CD14-positive monocyte (primary cell): ENCODE results near the gene LEF1. TPM values are rescaled to one million over a fixed set of nuclear protein-coding genes. Genes with fewer than 3 reads are reported as not detected.

Source experiments
- DNase-seq, 3 donors: peaks; one replicate each; pipeline ENCODE4 v3.0.0-alpha.2; 2011 to 2022
- H2AFZ ChIP-seq: 2 replicates; pipeline ENCODE4 v1.6.0; 2012; ENCODE audit warnings: mild to moderate bottlenecking, low read depth, low read length, inconsistent platforms; ENCODE audit not compliant: insufficient read depth, poor library complexity, severe bottlenecking
- H3K27ac ChIP-seq, 2 donors: 1 replicate in 1 of 2; 2 replicates in 1 of 2; pipeline ENCODE4 v1.5.1; 2012 to 2013; ENCODE audit warnings: low read length in 2 of 2, control low read depth in 1 of 2, inconsistent platforms in 1 of 2, low read depth in 1 of 2, mild to moderate bottlenecking in 1 of 2
- H3K27me3 ChIP-seq, 2 donors: one replicate each; pipeline versions ENCODE4 v1.6.0 to v1.6.1; 2011 to 2013; ENCODE audit warnings: low read length in 2 of 2; ENCODE audit not compliant: control insufficient read depth in 2 of 2, insufficient read depth in 2 of 2
- H3K36me3 ChIP-seq, 2 donors: replicated peaks in 1 of 2; 1 replicate in 1 of 2; 2 replicates in 1 of 2; pipeline versions ENCODE4 v1.5.1 to v1.6.1; 2012 to 2013; ENCODE audit warnings: low read length in 2 of 2, control low read depth in 1 of 2, inconsistent platforms in 1 of 2, mild to moderate bottlenecking in 1 of 2; ENCODE audit not compliant: insufficient read depth in 2 of 2, control insufficient read depth in 1 of 2
- H3K4me1 ChIP-seq, 2 donors: 1 replicate in 1 of 2; 2 replicates in 1 of 2; pipeline versions ENCODE4 v1.5.1 to v1.6.1; 2012 to 2013; ENCODE audit warnings: low read length in 2 of 2, control low read depth in 1 of 2, inconsistent platforms in 1 of 2, mild to moderate bottlenecking in 1 of 2, moderate library complexity in 1 of 2; ENCODE audit not compliant: insufficient read depth in 2 of 2, control insufficient read depth in 1 of 2
- H3K4me2 ChIP-seq: replicated peaks from 2 replicates; pipeline ENCODE3; 2012; ENCODE audit warnings: low read length, moderate library complexity, mild to moderate bottlenecking; ENCODE audit not compliant: poor library complexity, severe bottlenecking; ENCODE audit errors: extremely low read depth
- H3K4me3 ChIP-seq, 3 experiments: fragments of 200-600 bp in 1 of 3; sonication (generic) in 1 of 3; replicated peaks in 1 of 3; 1 replicate in 2 of 3; 2 replicates in 1 of 3; pipeline ENCODE4 v1.5.1; 2011 to 2013; ENCODE audit warnings: low read length in 3 of 3, mild to moderate bottlenecking in 3 of 3, control low read depth in 2 of 3, low read depth in 2 of 3, inconsistent platforms in 1 of 3, moderate library complexity in 1 of 3
- H3K79me2 ChIP-seq: 2 replicates; pipeline ENCODE4 v1.6.0; 2012; ENCODE audit warnings: mild to moderate bottlenecking, control low read depth, inconsistent platforms, low read length, moderate library complexity; ENCODE audit not compliant: insufficient read depth
- H3K9ac ChIP-seq: 2 replicates; pipeline ENCODE4 v1.6.0; 2017; ENCODE audit warnings: low read length, mild to moderate bottlenecking; ENCODE audit not compliant: insufficient read depth, poor library complexity, severe bottlenecking
- H3K9me3 ChIP-seq, 2 donors: replicated peaks in 1 of 2; 1 replicate in 1 of 2; 2 replicates in 1 of 2; pipeline versions ENCODE4 v1.5.1 to v1.6.1; 2012 to 2013; ENCODE audit warnings: low read length in 2 of 2, control low read depth in 1 of 2; ENCODE audit not compliant: control insufficient read depth in 1 of 2, insufficient read depth in 1 of 2
- H4K20me1 ChIP-seq: 2 replicates; pipeline ENCODE4 v1.6.0; 2012; ENCODE audit warnings: mild to moderate bottlenecking, low read length, control low read depth, moderate library complexity; ENCODE audit not compliant: insufficient read depth
- H3K27ac Mint-ChIP-seq, 7 donors: one replicate each; pipeline ENCODE4 v1.8.0; 2020; ENCODE audit warnings: mild to moderate bottlenecking in 7 of 7, mixed read lengths in 7 of 7, moderate library complexity in 6 of 7, inconsistent platforms in 2 of 7
- H3K27me3 Mint-ChIP-seq, 3 donors: one replicate each; pipeline ENCODE4 v1.8.0; 2021 to 2022; ENCODE audit warnings: low read depth in 3 of 3, mild to moderate bottlenecking in 3 of 3, mixed read lengths in 3 of 3, moderate library complexity in 3 of 3, inconsistent platforms in 1 of 3
- H3K36me3 Mint-ChIP-seq, 2 donors: one replicate each; pipeline ENCODE4 v1.8.0; 2020; ENCODE audit warnings: mixed read lengths in 2 of 2, inconsistent platforms in 1 of 2, mild to moderate bottlenecking in 1 of 2
- H3K4me1 Mint-ChIP-seq: one replicate; pipeline ENCODE4 v1.8.0; 2020; ENCODE audit warnings: mild to moderate bottlenecking, mixed read lengths
- H3K4me3 Mint-ChIP-seq, 2 donors: one replicate each; pipeline ENCODE4 v1.8.0; 2020; ENCODE audit warnings: mild to moderate bottlenecking in 2 of 2, mixed read lengths in 2 of 2, moderate library complexity in 1 of 2
- H3K9me3 Mint-ChIP-seq, 7 donors: one replicate each; pipeline ENCODE4 v1.8.0; 2020 to 2022; ENCODE audit warnings: mixed read lengths in 7 of 7, mild to moderate bottlenecking in 6 of 7, moderate library complexity in 6 of 7, inconsistent platforms in 2 of 7
- CTCF ChIP-seq: fragments of 200-600 bp; IDR thresholded peaks from one replicate; pipeline ENCODE4 v1.8.0; 2022; ENCODE audit warnings: antibody characterized with exemption, mild to moderate bottlenecking
- WGBS: methylation state at CpG from one replicate; pipeline ENCODE4 v1.1.5; 2013; ENCODE audit warnings: missing lambda C conversion rate; ENCODE audit not compliant: insufficient coverage; 5-methylcytosine and 5-hydroxymethylcytosine counted together
- intact Hi-C, 2 donors: fragments of 100-400 bp; cut with micrococcal nuclease; formaldehyde crosslinking; loops; one replicate each; pipeline versions ENCODE4 v1.15.0 to v1.15.1; 2023
- polyA plus RNA-seq, 3 donors: library from polyadenylated mRNA; depleted of rRNA in 1 of 3; unstranded in 2 of 3; stranded (reverse) in 1 of 3; fragments of 300-500 nt in 2 of 3; fragments of >200 nt in 1 of 3; fragmentation: Illumina TruSeq in 2 of 3; gene quantifications; 1 replicate in 2 of 3; 2 replicates in 1 of 3; pipeline ENCODE4 v1.2.3, GENCODE V29; 2012 to 2021

Gene LEF1
- polyA plus RNA-seq, 3 donors = 0.29 to 1.3 (median 0.61) TPM

- Histone ChIP-seq H3K4me2 (no peak overlapping the region), H3K4me1 (peaks cover 8 to 12% of the 10 kb centered on the region in 2 donors), H3K4me3 (no peak overlapping the region), H3K9ac (no peak overlapping the region), H3K27me3 (no peaks in the 10 kb centered on the region), H2AFZ (no peak overlapping the region), H3K36me3 (no peaks in the 10 kb centered on the region), H3K79me2 (no peaks in the 10 kb centered on the region), H3K27ac (no peak overlapping the region), H3K9me3 (no peaks in the 10 kb centered on the region), H4K20me1 (no peaks in the 10 kb centered on the region)
- Mint-ChIP-seq H3K27me3 (peaks cover 0 to 3% (median 3%) of the 10 kb centered on the region in 3 donors), H3K36me3 (no peaks in the 10 kb centered on the region), H3K4me1 (peaks cover 20% of the 10 kb centered on the region), H3K9me3 (peaks cover 0 to 4% (median 0%) of the 10 kb centered on the region in 7 donors), H3K27ac (no peak overlapping the region), H3K4me3 (no peak overlapping the region)
- WGBS = 53% methylated on average over 6 of the region's 6 CpGs
- TF ChIP-seq CTCF = no peak
- intact Hi-C loops = no loop called here
- DNase-seq = no peak
These were observed 54.2 kb downstream of the LEF1 start for GRCh38 chr4:108114503-108114902.

- Histone ChIP-seq H3K79me2 (no peaks in the 10 kb centered on the region), H4K20me1 (no peaks in the 10 kb centered on the region), H3K4me3 (no peak overlapping the region), H3K9ac (no peak overlapping the region), H3K36me3 (no peaks in the 10 kb centered on the region), H3K27me3 (no peaks in the 10 kb centered on the region), H3K9me3 (no peaks in the 10 kb centered on the region), H3K4me1 (peaks cover 8 to 12% of the 10 kb centered on the region in 2 donors), H2AFZ (no peak overlapping the region), H3K4me2 (no peak overlapping the region), H3K27ac (no peak overlapping the region)
- H3K4me1 Mint-ChIP-seq = peaks cover 20% of the 10 kb centered on the region
- H3K27ac Mint-ChIP-seq = no peak overlapping the region
- H3K36me3 Mint-ChIP-seq = no peaks in the 10 kb centered on the region
- peaks cover 0 to 3% (median 3%) of the 10 kb centered on the region in 3 donors for H3K27me3 Mint-ChIP-seq
- intact Hi-C loops = no loop called here
- DNase-seq = no peak
- H3K4me3 Mint-ChIP-seq = no peak overlapping the region
- WGBS = 22% methylated on average over 1 of the region's 5 CpGs
- TF ChIP-seq CTCF = no peak
- H3K9me3 Mint-ChIP-seq = peaks cover 0 to 4% (median 0%) of the 10 kb centered on the region in 7 donors
These were observed 55.5 kb downstream of the LEF1 start for GRCh38 chr4:108113229-108113628.
